SW480 (cell line): Measurements from ENCODE around the gene DSCAML1.
A peak's percentile ranks its signal among the peaks of the same experiment; 100 is the strongest.

Experiments used
- DNase-seq: peaks from one replicate; pipeline ENCODE4 v3.0.0-alpha.2; 2016; ENCODE audit warnings: low spot score

Gene DSCAML1

GRCh38 chr11:117633976-117634755 lies 162.8 kb downstream of the DSCAML1 start:
- no peak for DNase-seq

GRCh38 chr11:117633186-117633754 lies 163.7 kb downstream of the DSCAML1 start:
- DNase-seq, result no peak

GRCh38 chr11:117632306-117632705 lies 164.7 kb downstream of the DSCAML1 start:
- DNase-seq, result no peak

GRCh38 chr11:117631336-117632140 lies 165.5 kb downstream of the DSCAML1 start:
- DNase-seq, result no peak

- DNase-seq, result no peak
Observed at GRCh38 chr11:117629891-117630538, 167.0 kb downstream of the DSCAML1 start.

- no peak for DNase-seq
Observed at GRCh38 chr11:117629146-117629545, 167.9 kb downstream of the DSCAML1 start.

- no peak for DNase-seq
Observed at GRCh38 chr11:117627259-117627658, 169.8 kb downstream of the DSCAML1 start.

GRCh38 chr11:117626576-117626975 lies 170.4 kb downstream of the DSCAML1 start:
- DNase-seq, result no peak

GRCh38 chr11:117625237-117625636 lies 171.8 kb downstream of the DSCAML1 start:
- DNase-seq, result no peak

GRCh38 chr11:117623831-117624271 lies 173.2 kb downstream of the DSCAML1 start:
- no peak for DNase-seq

GRCh38 chr11:117621226-117621625 lies 175.8 kb downstream of the DSCAML1 start:
- DNase-seq, result no peak

GRCh38 chr11:117620659-117621058 lies 176.4 kb downstream of the DSCAML1 start:
- DNase-seq, result no peak

GRCh38 chr11:117620086-117620485 lies 176.9 kb downstream of the DSCAML1 start:
- no peak for DNase-seq

GRCh38 chr11:117619661-117620060 lies 177.4 kb downstream of the DSCAML1 start:
- no peak for DNase-seq

- DNase-seq, result no peak
Observed at GRCh38 chr11:117618982-117619355, 178.0 kb downstream of the DSCAML1 start.

- DNase-seq, result peak; percentile 52
Observed at GRCh38 chr11:117618302-117618981, 178.6 kb downstream of the DSCAML1 start.

- no peak for DNase-seq
Observed at GRCh38 chr11:117616979-117617378, 180.0 kb downstream of the DSCAML1 start.

GRCh38 chr11:117614728-117615127 lies 182.3 kb downstream of the DSCAML1 start:
- no peak for DNase-seq

GRCh38 chr11:117613521-117613920 lies 183.5 kb downstream of the DSCAML1 start:
- DNase-seq, result no peak

GRCh38 chr11:117612177-117612576 lies 184.8 kb downstream of the DSCAML1 start:
- no peak for DNase-seq

- DNase-seq, result no peak
Observed at GRCh38 chr11:117610901-117611300, 186.1 kb downstream of the DSCAML1 start.

- DNase-seq, result peak; percentile 16
Observed at GRCh38 chr11:117610045-117610444, 187.0 kb downstream of the DSCAML1 start.
